ENCODE results near the gene COTL1. TPM values are rescaled to one million over a fixed set of nuclear protein-coding genes. Genes with fewer than 3 reads are reported as not detected.

COTL1 gene
- total RNA-seq, 2 experiments from 2014 or later: 125 to 232 TPM

DNA sequence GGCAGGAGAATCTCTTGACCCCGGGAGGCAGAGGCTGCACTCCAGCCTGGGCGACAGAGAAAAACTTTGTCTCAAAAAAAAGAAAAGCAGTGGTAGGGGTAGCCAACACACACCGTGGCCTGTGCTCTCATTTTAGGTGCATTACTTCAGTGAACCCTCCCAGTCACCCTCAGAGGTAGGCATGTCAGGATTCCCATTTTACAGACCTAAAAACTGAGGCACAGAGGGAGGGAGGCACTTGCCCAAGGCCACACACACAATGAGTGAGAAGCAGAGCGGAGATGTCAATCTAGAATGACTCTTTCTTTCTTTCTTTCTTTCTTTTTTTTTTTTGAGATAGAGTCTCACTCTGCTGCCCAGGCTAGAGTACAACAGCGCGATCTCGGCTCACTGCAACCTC, 5.2 kb downstream of the COTL1 start:
- BruUV-seq (replicated peaks): no TSS peak
- H3K4me1 ChIP-seq (ENCODE audit: insufficient read depth, low read length, poor library complexity, severe bottlenecking): peaks cover 56% of the 10 kb centered on the region
- no peak overlapping the region for H3K27ac ChIP-seq (ENCODE audit: low read depth, low read length, poor library complexity, severe bottlenecking)
- peaks cover 5% of the 10 kb centered on the region; the same call in 1 of the 2 replicates for H3K9me3 ChIP-seq (ENCODE audit: low read length)
- TF ChIP-seq, protein P1, sequence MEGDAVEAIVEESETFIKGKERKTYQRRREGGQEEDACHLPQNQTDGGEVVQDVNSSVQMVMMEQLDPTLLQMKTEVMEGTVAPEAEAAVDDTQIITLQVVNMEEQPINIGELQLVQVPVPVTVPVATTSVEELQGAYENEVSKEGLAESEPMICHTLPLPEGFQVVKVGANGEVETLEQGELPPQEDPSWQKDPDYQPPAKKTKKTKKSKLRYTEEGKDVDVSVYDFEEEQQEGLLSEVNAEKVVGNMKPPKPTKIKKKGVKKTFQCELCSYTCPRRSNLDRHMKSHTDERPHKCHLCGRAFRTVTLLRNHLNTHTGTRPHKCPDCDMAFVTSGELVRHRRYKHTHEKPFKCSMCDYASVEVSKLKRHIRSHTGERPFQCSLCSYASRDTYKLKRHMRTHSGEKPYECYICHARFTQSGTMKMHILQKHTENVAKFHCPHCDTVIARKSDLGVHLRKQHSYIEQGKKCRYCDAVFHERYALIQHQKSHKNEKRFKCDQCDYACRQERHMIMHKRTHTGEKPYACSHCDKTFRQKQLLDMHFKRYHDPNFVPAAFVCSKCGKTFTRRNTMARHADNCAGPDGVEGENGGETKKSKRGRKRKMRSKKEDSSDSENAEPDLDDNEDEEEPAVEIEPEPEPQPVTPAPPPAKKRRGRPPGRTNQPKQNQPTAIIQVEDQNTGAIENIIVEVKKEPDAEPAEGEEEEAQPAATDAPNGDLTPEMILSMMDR (conservative IDR thresholded peaks at IDR 0.05; ENCODE audit: low read length): no peak
- no peak for TF ChIP-seq EZH2phosphoT487 (IDR thresholded peaks at IDR 0.05; ENCODE audit: borderline replicate concordance, low read depth, low read length)
- H2AFZ ChIP-seq (ENCODE audit: low read length): no peak overlapping the region
- H4K20me1 ChIP-seq (ENCODE audit: insufficient read depth, low read length): peaks cover 20% of the 10 kb centered on the region
- no peaks in the 10 kb centered on the region for H3K9me2 ChIP-seq (ENCODE audit: insufficient read depth, low read length)
- ChIA-PET POLR2A (no interaction called here), CTCF (ENCODE audit: unreplicated experiment) (no interaction called here)
- intact Hi-C loops (cut with micrococcal nuclease; ENCODE audit: unreplicated experiment): no loop called here
- H3K36me3 ChIP-seq (ENCODE audit: insufficient read depth, low read length): peaks cover 73% of the 10 kb centered on the region
- H3K4me2 ChIP-seq (ENCODE audit: low read length): no peak overlapping the region
- H3K79me2 ChIP-seq (ENCODE audit: insufficient read depth, low read depth, low read length): peaks cover 90% of the 10 kb centered on the region
- no peak for DNase-seq (ENCODE audit: low spot score)
- no peak overlapping the region for H3K4me3 ChIP-seq (ENCODE audit: low read depth, low read length, poor library complexity, severe bottlenecking)

DNA sequence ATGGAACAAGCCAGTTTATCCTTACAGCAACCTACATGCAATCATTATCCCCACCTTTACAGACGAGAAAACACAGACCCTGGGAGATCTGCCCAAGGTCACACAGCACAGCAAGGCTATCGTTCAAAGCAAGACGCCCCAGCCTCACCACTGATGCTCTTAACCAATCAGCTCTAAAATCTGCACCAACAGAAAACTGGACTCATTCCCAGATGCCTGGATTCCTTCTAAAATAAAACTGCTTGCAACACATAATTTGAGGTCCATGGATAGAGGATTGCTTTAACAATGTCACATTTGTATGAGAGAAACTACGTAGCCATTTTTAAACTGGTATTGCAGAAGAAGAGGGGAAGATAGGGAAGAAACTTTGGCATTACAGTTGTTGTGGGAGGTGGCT, 6.8 kb downstream of the COTL1 start:
- intact Hi-C loops (cut with micrococcal nuclease; ENCODE audit: unreplicated experiment): no loop called here
- no TSS peak for BruUV-seq (replicated peaks)

DNA sequence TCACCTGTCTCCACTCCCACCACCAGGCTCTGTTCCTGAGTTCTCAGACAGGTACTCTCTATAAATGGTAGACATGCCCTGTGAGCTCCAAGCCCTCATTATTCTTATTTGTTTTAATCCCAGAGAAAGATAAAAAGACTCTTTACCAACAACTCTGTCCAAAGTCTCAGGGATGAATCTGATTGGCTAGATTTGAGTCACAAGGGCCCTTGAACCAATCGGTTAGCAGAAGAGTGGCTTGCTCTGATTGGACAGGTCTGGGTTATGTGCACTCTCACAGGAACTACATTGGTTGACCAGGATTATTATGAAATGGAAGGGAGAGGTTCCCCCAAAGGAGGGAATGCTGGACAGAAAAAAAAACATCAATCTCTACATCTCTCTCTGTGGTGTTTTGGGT, 7.5 kb downstream of the COTL1 start:
- Histone ChIP-seq H3K9me2 (ENCODE audit: insufficient read depth, low read length) (no peaks in the 10 kb centered on the region), H2AFZ (ENCODE audit: low read length) (no peak overlapping the region), H3K36me3 (ENCODE audit: insufficient read depth, low read length) (peaks cover 88% of the 10 kb centered on the region), H3K4me2 (ENCODE audit: low read length) (peak overlapping the region; percentile 66), H4K20me1 (ENCODE audit: insufficient read depth, low read length) (peaks cover 19% of the 10 kb centered on the region), H3K79me2 (ENCODE audit: insufficient read depth, low read depth, low read length) (peaks cover 90% of the 10 kb centered on the region), H3K4me3 (ENCODE audit: low read depth, low read length, poor library complexity, severe bottlenecking) (peak overlapping the region; percentile 10), H3K9me3 (ENCODE audit: low read length) (peaks cover 5% of the 10 kb centered on the region; the same call in 1 of the 2 replicates), H3K27ac (ENCODE audit: low read depth, low read length, poor library complexity, severe bottlenecking) (peak overlapping the region; percentile 58), H3K4me1 (ENCODE audit: insufficient read depth, low read length, poor library complexity, severe bottlenecking) (peaks cover 71% of the 10 kb centered on the region)
- BruUV-seq (replicated peaks): no TSS peak
- POLR2A ChIA-PET: interaction anchor here (1.5 kb wide), 1 partner anchor 10 kb away, joined by 5 read pairs; no protein-coding TSS in a partner anchor
- CTCF ChIA-PET (ENCODE audit: unreplicated experiment): no interaction called here
- intact Hi-C loops (cut with micrococcal nuclease; ENCODE audit: unreplicated experiment): no loop called here
- TF ChIP-seq, protein P1 (conservative IDR thresholded peaks at IDR 0.05; ENCODE audit: low read length): no peak
- no peak for TF ChIP-seq EZH2phosphoT487 (IDR thresholded peaks at IDR 0.05; ENCODE audit: borderline replicate concordance, low read depth, low read length)
- no peak for DNase-seq (ENCODE audit: low spot score)

More for the DNA sequence above, 6.8 kb downstream of the COTL1 start:
- Histone ChIP-seq H3K36me3 (ENCODE audit: insufficient read depth, low read length) (peaks cover 88% of the 10 kb centered on the region), H3K79me2 (ENCODE audit: insufficient read depth, low read depth, low read length) (peaks cover 90% of the 10 kb centered on the region), H3K4me2 (ENCODE audit: low read length) (no peak overlapping the region), H3K9me2 (ENCODE audit: insufficient read depth, low read length) (no peaks in the 10 kb centered on the region), H4K20me1 (ENCODE audit: insufficient read depth, low read length) (peaks cover 19% of the 10 kb centered on the region), H3K4me3 (ENCODE audit: low read depth, low read length, poor library complexity, severe bottlenecking) (no peak overlapping the region), H3K4me1 (ENCODE audit: insufficient read depth, low read length, poor library complexity, severe bottlenecking) (peaks cover 71% of the 10 kb centered on the region), H3K9me3 (ENCODE audit: low read length) (peaks cover 5% of the 10 kb centered on the region; the same call in 1 of the 2 replicates), H2AFZ (ENCODE audit: low read length) (no peak overlapping the region), H3K27ac (ENCODE audit: low read depth, low read length, poor library complexity, severe bottlenecking) (no peak overlapping the region)
- ChIA-PET POLR2A (interaction anchor here (1.5 kb wide), 1 partner anchor 10 kb away, joined by 5 read pairs; no protein-coding TSS in a partner anchor), CTCF (ENCODE audit: unreplicated experiment) (no interaction called here)
- TF ChIP-seq EZH2phosphoT487 (IDR thresholded peaks at IDR 0.05; ENCODE audit: borderline replicate concordance, low read depth, low read length): no peak
- TF ChIP-seq, protein P1 (conservative IDR thresholded peaks at IDR 0.05; ENCODE audit: low read length): no peak
- DNase-seq (ENCODE audit: low spot score): no peak

Data from OCI-LY7 (cell line).